Raji (cell line): ENCODE data around the gene RANBP17.

Source experiments
- POLR2A ChIP-seq: IDR thresholded peaks from 2 replicates; pipeline ENCODE4 v1.6.1; 2011; ENCODE audit warnings: low read depth, low read length, control low read depth; ENCODE audit not compliant: insufficient read depth

Gene RANBP17

DNA sequence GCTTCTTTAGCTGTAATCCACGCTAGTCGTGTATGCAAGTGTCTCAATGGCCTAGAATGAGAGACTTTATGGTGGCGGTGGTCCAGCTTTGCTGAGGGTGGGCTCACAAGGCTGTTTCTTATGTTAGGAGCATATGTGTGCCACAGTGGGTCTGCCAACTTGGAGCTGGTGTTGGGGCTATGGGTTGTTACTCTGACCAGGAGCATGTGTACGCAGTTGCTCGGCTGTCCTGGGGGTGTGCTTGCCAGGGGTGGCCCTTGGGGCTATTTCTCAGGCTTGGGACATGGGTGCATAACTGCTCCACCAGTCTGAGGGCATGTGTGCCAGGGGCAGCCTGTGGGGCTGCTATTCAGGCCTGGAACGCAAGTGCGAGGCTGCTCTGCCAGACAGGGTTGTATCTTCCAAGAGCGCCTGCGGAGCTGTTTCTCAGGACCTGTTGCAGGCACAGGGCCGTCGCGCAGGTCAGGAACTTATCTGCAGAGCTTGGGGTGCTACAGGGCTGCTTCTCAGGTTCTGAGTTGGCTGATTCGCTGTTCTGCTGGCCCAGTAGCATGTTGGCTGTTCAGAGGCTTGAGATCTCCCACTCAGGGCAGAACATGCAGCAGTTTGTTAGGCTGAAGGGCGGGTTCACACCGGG, 259.3 kb downstream of the RANBP17 start:
- no peak for TF ChIP-seq POLR2A

DNA sequence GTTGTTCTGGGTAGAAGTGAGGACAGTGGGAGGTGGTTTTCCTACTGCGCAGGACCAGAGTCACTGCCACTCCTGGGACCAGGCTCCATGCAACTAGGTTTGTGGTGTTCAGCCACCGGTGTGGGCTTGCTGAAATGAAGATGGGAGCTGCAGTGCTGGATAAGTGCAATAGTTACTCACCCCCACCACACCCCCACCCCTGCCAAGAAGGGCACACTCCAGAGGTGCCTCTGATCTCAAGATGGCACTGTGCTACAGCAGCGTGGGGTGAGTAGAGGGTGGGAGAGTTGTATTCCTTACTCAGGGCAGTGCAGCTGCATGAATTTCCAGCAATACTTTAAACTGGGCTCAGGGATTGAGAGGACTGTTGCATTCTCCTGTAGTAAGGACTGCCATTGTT, 259.8 kb downstream of the RANBP17 start:
- TF ChIP-seq POLR2A = no peak

DNA sequence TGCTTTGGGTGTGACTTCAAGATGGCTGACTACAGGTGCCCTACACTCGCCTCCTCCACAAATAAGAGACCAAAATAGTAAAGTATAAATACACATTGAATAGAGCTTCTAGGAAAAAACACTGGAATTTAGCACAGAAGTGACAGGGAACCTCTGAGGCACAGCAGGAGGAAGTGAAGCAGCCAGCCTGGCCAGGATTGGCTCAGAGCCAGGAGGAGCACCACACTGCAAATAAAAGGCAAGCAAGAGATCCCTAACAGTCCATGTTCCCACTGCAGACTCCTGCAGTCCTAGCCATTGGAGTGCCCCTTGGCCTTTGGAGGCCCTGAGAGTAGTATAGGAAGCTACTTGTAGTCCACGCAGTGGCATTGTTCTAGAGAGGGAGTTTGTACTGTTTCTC, 260.6 kb downstream of the RANBP17 start:
- no peak for TF ChIP-seq POLR2A

DNA sequence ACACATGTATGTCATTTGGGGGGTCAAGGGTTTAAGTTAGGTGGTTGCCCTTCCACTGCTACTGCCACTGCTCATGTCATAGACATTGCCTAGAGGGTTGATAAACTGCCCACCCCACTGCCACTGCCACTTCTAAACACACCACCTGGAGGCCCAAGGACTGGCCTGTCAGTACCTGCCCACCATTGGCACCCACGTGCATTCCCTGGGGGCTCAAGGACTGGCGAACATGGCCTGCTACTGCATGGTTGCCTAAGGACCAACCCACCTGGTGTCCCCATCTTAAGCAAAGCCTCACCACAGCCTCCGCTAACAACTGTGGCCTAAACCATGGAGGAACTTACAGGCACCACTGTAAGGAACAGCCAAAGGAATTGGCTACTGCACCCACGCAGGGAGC, 261.6 kb downstream of the RANBP17 start:
- no peak for TF ChIP-seq POLR2A

DNA sequence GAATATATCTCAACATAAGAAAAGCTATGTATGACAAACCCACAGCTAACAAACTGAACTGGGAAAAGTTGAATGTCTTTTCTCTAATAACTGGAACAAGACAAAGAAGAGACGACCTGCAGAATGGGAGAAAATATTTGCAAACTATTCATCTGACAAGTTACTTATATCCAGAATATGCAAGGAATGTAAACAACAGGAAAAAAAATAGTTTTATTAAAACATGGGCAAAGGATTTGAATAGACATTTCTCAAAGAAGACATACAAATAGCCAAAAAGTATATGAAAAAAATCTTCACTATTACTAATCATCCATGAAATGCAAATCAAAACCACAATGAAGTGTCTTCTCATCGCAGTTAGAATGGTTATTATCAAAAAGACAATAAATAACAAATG, 265.5 kb downstream of the RANBP17 start:
- no peak for TF ChIP-seq POLR2A

DNA sequence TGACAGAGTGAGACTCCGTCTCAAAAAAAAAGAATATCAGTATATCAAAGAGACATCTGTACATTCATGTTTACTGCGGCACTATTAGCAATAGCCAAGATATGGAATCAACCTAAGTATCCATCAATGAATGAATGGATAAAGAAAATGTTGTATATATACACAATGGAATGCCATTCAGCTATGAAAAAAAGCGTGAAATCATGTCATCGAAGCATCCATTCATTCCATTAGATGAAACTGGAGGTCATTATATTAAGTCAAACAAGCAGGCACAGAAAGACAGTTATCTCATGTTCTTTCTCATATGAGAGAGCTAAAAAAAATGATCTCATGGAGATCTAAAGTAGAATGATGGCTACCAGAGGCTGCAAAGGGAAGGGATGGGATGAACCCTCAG, 266.3 kb downstream of the RANBP17 start:
- TF ChIP-seq POLR2A = no peak

DNA sequence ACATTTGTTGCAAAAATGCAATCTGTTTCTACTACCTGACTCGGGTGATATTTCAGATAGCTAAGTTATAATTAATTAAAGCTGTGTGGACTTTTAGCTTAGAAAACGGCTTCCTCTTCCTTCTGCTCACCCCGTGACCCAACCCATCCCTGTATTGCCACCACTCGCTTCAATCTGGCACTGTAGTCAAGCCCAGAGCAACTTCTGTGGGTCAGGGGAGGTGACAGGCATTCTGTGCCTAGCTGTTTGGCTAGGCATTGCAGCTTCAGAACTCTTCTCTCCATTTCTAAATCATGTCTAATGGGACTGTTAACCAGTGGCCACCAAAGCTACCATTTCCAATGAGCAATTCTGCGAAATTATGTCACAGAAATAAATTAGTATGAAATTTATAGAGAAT, 267.5 kb downstream of the RANBP17 start:
- TF ChIP-seq POLR2A = no peak

DNA sequence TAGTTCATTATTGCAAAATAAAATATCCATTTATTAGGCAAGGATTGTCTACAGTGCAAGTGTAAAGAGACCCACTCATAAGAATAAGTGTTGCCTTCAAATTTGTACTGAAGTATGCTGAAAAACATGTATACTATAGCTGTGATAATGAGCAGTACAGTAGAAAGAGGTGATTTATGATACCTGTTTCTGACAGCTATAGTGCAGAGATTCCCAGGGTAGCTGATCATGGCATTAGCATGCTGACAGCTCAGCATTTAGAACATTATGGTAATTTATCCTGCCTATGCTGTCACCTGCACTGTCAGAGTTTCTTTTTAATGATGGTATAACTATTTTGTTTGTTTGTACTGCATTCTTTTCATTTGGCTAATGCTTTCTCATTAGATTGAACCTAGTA, 269.7 kb downstream of the RANBP17 start:
- no peak for TF ChIP-seq POLR2A

DNA sequence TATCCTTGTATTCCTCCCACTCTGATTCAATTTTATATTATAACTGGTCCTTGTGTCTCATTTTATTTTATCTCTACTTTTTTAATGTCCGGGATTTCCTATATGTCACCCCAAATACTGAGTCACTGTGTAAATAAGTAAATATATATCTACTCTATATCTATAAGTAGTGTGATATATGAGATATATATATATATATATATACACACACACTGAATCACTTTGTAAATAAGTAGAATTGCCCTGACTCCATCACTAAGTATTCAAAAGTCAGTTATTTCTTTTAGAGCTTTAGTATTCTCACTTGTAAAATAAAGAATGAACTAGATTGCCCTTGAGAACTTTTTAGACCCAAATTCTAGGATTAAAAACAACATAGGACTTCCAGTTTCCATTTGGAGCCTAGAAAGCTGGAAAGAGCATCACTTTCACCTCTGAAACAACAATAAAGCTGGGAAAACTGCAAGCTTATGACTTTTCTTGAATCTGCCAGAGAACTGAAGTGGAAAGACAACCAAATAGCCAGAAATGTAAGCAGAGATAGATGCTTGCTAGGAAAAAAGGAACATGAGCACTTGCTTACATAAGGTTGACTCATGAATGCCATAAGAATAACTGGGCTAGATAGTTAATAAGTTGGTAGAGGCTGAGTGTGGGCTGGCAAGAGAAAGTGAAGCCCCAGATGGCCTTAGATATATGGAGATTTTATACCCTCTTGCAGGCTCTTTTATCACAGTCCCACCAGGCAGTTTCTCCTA, 276.1 kb downstream of the RANBP17 start:
- no peak for TF ChIP-seq POLR2A

DNA sequence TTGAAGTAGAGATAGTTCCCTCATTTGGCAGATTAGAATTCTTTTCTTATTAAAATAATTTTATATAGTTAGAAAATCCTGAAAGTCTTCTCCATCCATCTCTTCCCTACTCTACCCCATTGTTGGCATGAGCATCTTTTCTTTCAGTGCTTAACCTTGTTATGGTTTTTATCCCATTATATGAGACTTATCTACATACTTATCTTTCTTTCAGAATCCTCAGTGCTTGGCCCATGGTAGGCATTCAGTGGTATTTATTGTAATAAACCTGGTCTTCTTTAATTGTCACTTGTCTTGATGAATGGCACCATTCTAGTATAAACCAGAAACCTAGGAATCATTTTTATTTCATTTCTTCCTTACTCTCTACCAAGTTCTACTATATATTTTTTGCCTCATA, 277.4 kb downstream of the RANBP17 start:
- no peak for TF ChIP-seq POLR2A

DNA sequence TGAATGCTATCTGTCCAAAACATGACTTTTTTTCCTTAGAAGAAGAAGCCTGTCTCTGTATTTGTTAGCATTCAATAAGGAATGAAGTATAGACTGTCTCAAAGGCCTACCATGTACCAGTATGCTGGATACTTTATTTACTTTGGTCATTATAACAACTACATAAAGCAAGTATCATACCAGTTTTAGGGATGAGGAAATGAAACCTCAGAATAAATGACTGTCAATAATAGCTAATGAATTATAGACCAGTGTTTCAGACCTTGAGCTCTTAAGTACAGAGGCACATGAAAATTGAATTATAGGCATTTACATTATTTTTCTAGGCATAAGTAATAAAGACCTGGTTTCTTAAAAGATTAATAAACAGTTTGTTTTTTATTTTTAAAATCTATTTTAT, 280.8 kb downstream of the RANBP17 start:
- no peak for TF ChIP-seq POLR2A

DNA sequence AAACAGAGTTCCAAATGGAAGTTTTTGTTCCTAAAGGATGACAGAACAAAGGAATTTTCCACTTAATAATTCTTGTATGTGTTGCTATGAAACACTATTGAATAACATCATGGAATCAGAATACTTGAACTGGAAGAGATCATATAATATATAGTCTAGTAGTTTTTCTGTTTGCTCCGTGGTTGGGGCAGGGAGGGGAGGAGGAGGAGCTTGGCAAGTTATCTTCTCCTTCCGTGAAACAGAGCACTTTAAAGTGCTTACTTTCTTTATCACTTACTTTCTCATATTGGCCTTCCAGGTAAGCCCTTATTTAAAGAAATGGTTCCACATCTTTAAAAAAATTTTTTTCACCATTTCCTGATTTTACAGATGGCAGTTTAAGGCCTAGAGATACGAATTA, 281.4 kb downstream of the RANBP17 start:
- TF ChIP-seq POLR2A = no peak

DNA sequence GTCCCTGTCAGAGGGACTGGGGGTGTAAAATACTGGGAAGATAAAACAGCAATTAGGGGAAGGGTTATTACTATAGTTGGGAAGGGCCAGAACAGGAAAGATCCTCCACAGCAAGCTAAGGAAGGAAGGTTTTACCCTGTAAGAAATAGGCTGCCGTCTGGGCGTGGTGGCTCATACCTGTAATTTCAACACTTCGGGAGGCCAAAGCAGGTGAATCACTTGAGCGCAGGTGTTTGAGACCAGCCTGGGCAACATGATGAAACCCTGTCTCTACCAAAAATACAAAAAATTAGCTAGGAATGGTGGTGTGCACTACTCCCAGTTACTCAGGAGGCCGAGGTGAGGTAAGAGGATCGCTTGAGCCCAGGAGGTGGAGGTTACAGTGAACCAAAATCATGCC, 282.1 kb downstream of the RANBP17 start:
- no peak for TF ChIP-seq POLR2A

DNA sequence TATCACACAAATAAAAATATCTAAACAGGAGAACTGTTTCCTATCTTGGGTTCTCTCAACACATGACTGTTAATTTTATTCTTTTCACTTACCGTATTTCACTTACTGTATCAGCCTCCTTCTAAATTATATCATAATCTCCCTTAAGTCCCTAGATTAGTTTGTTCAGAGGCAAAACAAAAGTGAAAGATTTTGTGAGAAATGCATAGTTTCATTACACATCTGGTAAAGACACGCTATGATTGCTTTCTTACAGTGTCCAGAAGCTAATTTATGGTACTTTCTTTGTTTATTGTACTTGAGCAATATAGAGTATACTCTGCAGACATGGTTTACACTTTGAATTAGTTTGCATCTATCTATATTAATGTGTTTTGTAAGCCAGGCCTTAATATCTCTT, 287.5 kb downstream of the RANBP17 start:
- no peak for TF ChIP-seq POLR2A

DNA sequence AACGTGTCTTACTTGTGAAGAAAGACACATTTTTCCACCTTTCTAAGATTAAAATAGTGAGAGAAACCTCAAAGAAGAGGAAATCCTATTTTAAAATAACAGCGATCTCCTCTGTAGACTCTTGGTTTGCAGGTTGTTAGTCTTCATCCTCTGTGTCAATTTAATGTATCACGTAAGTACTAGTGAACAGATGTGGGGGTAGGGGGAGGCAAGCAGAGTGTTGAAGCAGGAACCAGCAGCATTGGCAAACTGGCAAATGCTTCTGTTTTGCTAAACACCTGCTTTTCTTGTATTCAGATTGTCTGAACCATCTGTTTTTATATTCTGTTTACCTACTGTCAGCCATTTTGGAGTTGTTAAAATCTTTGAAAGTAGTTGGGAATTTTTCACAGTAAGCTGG, 288.0 kb downstream of the RANBP17 start:
- no peak for TF ChIP-seq POLR2A

DNA sequence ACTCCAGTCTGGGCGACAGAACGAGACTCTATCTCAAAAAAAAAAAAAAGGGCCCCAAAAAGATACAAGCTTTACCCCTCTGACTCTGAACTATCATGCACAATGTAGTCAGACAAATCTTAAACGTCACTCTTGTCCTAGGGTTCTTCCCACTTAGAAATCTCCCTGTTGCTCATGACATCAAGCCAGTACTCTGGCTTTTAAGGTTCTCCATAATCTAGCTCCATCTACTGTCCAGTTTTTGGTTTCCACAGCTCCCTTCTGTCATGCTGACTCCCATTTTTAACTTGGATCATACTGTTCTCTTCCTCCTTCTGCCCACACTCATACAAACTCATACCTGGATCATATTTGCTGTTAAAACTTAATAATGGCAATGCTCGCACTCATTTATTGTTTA, 290.6 kb downstream of the RANBP17 start:
- no peak for TF ChIP-seq POLR2A

DNA sequence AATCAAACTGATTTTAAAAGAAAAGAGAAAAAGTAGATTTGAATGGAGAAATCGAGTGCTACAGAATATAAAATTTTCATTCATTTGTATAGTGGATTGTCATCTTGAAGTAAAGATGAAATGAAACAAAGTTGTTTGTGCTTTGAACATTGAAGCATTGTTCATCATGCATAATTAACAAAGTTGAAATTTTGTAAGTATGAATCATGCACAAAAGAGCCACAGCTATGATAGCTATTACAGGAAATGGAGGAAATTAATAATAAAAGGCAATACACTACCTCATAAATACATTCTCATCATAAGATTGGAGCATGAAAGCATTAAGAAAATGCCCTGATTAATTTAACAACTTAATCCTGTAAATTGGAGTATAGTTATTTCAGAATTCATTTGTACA, 293.8 kb downstream of the RANBP17 start:
- TF ChIP-seq POLR2A = no peak
